GM12865 (cell line): ENCODE measurements around the gene BPI.
"Not testable (repeated sequence)": the region's sequence is repeated elsewhere in the genome, so short reads cannot be mapped to it uniquely, and the experiment has no call there.

Source experiments
- DNase-seq: peaks from one replicate; pipeline ENCODE4 v3.0.0; 2010; ENCODE audit warnings: low read depth
- H3K4me3 ChIP-seq: 2 replicates; pipeline ENCODE4 v1.5.1; 2011; ENCODE audit warnings: mild to moderate bottlenecking, low read depth, low read length, control low read depth
- CTCF ChIP-seq: IDR thresholded peaks from 2 replicates; pipeline ENCODE4 v1.5.1; 2011; ENCODE audit warnings: low read length, control low read depth, low read depth, inconsistent platforms; ENCODE audit not compliant: insufficient read depth; ENCODE audit errors: missing control alignments

The BPI gene

DNA sequence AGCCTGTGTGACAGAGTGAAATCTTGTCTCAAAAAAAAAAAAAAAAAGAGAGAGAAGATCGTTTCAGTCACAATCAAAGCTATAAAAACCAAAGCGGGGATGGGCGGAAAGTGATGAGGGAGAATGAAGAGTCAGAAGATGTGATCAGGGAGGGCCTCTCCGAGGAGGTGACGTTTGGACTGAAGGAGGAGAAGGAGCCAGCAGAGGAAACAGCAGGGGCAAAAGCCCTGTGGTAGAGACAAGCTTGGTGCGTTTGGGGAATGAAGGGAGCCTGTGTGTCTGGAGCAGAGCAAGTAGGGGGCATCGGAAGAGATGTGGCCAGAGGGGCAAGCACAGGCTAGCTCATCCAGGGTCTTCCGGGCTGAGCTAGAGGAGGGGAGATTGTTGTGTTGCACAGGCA lies 27.9 kb downstream of the BPI start:
- H3K4me3 ChIP-seq: no peak overlapping the region
- no peak for DNase-seq
- no peak for TF ChIP-seq CTCF

GRCh38 chr20:38334016-38334415 lies 30.1 kb downstream of the BPI start:
- no peak overlapping the region for H3K4me3 ChIP-seq
- no peak for TF ChIP-seq CTCF

DNA sequence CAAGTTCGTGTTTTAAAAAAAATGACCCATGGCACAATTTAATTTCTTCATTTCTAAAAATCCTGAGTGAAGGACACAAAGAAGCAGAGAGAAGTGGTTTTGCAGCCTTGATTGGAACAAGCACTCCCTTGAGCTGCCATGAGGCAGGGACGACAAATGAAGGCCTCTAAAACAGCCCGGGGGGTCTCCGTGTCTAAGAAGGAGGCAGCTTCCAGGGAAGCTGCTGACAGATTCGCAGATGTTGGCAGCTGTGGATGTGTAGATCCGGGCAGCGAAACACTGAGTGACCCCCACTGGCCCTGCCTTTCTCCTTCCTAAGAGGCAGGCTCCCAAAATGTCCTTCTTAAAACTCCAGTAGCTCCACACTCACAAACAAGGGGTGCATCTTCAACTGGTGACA lies 32.8 kb downstream of the BPI start:
- H3K4me3 ChIP-seq: no peak overlapping the region
- DNase-seq: no peak
- no peak for TF ChIP-seq CTCF

More at GRCh38 chr20:38334016-38334415, 30.1 kb downstream of the BPI start:
- no peak for DNase-seq

GRCh38 chr20:38337561-38338140 lies 33.7 kb downstream of the BPI start:
- H3K4me3 ChIP-seq: no peak overlapping the region
- DNase-seq: peak; percentile 43
- peak; percentile 54 for TF ChIP-seq CTCF

- no peak for TF ChIP-seq CTCF
- DNase-seq: no peak
Observed at GRCh38 chr20:38338849-38339520, 35.0 kb downstream of the BPI start.

GRCh38 chr20:38339521-38339896 lies 35.6 kb downstream of the BPI start:
- DNase-seq, H3K4me3 ChIP-seq: not testable (repeated sequence)

More at GRCh38 chr20:38338849-38339520, 35.0 kb downstream of the BPI start:
- no peak overlapping the region for H3K4me3 ChIP-seq

GRCh38 chr20:38339997-38340396 lies 36.0 kb downstream of the BPI start:
- no peak for DNase-seq
- no peak overlapping the region for H3K4me3 ChIP-seq
- no peak for TF ChIP-seq CTCF
